Measurements from ENCODE around the gene AAK1.
A peak's percentile ranks its signal among the peaks of the same experiment; 100 is the strongest.
"Not testable (repeated sequence)": the region's sequence is repeated elsewhere in the genome, so short reads cannot be mapped to it uniquely, and the experiment has no call there.

Gene AAK1

DNA sequence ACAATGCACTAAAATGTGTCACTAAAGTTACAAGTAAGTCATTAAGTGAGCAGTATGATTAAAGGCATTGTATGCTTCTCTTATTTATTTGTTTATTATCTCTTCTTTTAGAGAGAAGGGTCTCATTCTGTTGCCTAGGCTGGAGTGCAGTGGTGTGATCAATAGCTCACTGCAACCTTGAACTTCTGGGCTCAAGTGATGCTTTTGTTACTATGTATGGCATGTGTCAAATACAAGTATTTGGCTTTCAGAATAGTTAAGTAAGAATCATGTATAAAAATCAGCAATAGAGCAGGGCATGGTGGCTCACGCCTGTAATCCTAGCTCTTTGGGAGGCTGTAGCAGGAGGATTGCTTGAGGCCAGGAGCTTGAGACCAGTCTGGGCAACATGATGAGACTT is 15.8 kb upstream of the AAK1 start:
- no peak for DNase-seq

GRCh38 chr2:69652206-69652605 is 8.7 kb upstream of the AAK1 start:
- no peak for DNase-seq

GRCh38 chr2:69647196-69647595 is 3.7 kb upstream of the AAK1 start:
- not testable (repeated sequence) for DNase-seq

DNA sequence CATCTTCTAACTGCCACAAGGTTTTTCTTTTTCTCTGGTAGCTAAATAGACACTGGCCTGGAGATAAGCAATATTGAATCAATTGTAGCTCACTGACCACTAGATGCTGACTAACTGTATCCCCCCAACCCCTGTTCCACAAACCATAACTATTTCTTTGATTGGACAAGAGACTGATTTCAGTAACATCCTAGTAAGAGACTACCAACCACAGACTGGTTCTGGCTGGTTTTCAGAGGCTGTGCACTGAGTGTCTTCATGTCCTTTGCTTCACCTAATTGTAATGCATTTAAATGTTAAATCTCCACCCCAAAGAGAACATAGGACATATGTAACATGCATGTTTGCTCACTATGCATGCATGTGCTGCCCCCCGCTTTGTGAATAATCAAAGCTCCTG is 3.2 kb upstream of the AAK1 start:
- DNase-seq = no peak

GRCh38 chr2:69645921-69646320 is 2.4 kb upstream of the AAK1 start:
- DNase-seq = no peak

- DNase-seq = no peak
Measured at GRCh38 chr2:69645031-69645431, 1.5 kb upstream of the AAK1 start.

- peak in 1 of 2 experiments; percentile 61 for DNase-seq
Measured at GRCh38 chr2:69644506-69644979, 1.0 kb upstream of the AAK1 start.

DNA sequence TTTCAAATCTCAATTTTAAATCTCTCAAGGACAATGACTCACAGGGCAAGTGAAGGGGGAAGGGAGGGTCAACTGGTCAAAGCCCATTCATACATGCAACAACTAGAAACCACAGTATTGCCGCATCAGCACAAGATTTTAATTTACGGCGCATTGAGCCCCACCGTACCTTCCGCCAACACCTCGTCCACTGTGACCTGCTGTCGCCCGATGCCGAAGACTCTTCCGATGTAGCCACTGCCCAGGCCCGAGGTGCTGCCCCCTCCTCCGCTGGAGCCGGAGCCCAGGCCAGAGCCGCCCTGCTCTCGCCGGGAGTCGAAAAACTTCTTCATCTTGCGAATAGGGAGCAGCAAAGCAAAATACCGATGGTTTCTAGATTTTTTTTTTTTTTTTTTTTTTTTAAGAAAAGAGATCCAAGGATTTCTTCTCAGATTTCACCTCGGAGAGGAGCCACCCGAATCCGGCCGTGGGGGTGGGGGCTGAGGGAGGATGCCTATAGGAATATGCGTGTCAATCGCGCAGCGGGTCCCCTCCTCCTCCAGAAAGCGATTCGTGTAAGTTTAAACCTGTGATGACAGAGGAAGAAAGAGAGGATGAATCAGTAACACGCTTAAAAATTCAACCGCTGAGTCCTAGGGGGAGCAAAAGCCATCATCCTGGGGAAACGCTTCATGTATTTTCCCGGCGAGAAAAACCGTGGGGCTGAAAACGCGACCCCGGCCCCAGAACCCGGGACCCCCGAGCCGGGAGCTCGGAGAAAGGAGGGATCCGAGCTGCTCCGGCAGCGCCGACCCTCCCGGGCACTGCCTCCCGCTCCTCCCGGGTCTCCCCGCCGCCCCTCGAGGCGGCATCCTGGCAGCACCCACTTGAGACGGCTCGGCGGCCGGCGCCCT is 584 bp downstream of the AAK1 start:
- peak; percentile 7 to 70 for DNase-seq

DNA sequence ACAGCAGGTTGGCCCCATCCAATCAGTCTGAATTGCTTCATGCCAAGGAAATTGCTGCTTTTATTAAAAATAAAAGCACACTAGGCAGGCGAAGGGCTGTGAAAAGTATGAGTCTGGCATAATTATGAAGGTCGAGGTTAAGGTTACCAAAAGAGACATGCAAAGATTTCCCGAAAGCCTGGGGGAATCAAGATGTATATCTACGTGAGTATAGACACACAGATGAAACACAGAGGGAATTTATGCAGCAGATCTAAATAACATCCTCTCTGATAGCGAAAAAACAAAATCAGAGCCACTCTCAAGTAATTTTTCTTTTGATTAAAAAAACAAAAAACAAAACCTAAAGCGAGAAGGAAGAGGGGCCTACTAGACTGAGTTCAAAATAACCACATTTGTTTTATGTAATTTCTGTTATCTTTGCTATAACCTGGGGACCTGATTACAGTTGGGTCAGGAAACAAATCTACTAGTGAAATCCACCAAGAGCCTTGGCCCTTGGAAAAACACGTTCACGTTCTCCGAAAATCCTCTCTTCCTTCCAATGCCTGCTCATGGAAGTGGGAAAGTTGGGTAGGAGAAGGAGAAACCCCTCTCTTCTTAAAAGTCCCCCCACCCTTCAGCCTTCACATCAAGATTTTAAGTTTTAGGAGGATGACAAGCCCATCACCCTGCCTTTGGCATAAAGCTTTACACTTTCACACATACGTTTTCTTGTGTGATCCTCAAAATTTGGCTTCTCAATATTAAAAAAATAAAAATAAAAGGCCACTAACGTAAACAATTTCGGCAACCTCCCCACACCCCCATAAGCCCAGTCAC is 1.4 kb downstream of the AAK1 start:
- no peak for DNase-seq

DNA sequence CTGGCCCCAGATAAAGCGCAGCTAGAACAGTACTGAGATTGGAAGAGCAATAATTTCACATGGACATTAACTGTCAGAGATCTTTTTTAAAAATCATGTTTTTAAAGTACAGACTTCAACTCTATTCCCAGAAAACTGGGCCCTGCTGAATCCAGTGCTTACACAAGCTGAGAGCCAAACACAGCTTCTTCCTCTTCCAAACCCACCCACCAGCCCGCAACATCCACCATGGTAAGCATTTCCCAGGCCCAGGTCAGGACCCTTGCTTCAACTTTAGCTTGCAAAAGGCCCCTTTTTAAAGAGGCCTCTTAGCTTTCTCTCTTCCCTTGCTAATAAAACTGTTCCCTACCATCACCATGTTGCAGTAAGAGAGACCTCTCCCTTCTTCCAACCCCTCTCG is 2.1 kb downstream of the AAK1 start:
- no peak for DNase-seq

DNA sequence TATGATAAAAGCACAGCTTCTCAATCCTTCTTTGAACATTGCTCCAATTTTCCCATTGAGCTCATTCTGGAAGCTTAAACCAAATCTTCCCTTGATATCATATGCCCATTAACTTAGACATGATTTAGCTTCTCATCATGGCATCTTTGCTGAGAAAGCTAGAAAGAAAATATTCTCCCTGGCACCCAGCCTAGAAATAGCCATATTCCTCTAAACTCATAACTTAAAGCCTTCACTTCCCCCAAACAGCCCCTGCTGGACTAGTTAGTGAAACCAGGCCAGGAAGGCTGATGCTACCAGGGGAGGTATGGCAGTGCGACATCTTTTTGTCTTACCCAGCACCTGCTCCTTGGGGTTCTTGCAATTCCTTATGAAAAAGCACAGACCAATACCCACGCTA is 4.3 kb downstream of the AAK1 start:
- no peak for DNase-seq

DNA sequence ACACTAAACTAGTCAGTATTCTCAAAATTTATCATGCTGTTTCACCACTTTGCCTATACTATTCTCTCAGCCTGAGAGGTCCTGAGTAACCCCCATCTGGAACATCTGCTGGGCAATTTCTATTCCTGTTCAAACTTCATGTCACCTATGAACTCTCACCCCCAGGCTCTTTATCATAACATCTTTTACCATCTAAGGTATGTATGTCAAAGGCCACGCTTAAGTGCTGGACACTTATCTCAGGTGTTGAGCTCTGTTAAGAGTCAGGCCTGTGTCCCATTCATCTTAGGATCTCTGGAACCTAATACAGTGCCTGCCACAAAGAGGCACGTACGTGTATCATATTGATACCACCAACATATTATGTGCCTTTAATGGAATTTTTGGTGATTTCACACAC is 4.9 kb downstream of the AAK1 start:
- DNase-seq = no peak

GRCh38 chr2:69637923-69638322 is 5.6 kb downstream of the AAK1 start:
- DNase-seq = no peak

DNA sequence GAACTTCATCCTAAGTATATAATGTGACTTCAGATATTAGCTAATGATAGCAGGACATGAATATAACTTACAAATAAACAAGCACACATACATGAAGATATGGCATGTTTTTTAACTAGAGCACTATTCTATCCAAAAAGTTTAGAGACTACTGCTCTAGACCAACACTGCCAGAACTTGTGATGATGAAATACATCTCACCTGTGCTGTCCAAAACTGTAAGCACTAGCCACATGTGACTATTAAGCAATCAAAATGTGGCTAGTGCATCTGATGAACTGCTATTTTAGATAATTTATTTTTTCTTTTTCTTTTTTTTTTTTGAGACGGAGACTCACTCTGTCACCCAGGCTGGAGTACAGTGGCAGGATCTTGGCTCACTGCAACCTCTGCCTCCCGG is 7.1 kb downstream of the AAK1 start:
- DNase-seq = no peak

DNA sequence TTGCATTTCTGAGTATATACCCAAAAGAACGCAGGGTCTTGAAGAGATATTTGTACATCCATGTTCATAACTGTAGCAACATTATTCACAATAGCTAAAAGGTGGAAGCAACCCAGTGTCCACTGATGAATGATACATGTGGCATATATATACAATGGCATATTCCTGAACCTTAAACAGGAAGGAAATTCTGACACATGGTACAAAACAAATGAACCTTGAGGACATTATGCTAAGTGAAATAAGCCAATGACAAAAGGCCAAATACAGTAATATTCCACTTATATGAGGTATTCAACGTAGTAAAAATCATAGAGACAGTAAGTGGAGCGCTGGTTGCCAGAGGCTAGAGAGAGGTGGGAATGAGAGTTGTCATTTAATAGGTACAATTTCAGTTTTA is 8.1 kb downstream of the AAK1 start:
- DNase-seq = no peak

GRCh38 chr2:69634196-69634821 is 9.2 kb downstream of the AAK1 start:
- DNase-seq = no peak

- DNase-seq = no peak
Measured at GRCh38 chr2:69631402-69631801, 12.1 kb downstream of the AAK1 start.

DNA sequence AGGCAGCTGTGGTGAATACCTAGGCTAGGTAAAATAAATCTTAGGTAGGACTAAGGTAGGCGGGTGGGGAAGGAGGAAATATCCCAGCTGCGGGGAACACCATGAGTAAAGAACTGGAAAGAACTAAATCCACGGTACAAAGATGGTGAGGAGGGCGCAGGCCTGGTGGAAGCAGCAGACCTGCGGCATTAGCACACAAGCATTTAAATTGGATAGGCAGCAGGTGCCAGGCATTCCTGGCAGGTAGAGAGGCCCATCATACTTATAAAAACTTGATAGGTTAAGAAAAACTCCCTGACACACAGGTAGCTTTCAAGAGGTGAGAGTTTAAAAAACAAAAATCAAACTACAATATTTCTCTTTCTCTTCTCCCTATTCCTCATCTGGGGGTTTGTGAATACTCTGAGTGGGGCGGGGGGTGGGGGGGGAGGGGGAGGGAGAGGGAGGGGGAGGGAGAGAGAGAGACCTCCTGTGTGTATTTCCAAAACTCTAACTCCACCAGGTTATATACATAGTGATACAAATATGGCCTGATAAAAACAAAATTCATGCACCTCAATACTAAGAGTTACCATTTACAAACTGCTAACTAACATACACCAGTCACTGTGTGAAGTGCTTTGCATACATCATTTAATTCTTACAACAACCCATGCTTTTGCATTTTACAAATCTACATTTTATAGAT is 13.5 kb downstream of the AAK1 start:
- no peak for DNase-seq

- no peak for DNase-seq
Measured at GRCh38 chr2:69628325-69629021, 15.1 kb downstream of the AAK1 start.

- no peak for DNase-seq
Measured at GRCh38 chr2:69625078-69625795, 18.3 kb downstream of the AAK1 start.

- DNase-seq = no peak
Measured at GRCh38 chr2:69624611-69625010, 18.9 kb downstream of the AAK1 start.

DNA sequence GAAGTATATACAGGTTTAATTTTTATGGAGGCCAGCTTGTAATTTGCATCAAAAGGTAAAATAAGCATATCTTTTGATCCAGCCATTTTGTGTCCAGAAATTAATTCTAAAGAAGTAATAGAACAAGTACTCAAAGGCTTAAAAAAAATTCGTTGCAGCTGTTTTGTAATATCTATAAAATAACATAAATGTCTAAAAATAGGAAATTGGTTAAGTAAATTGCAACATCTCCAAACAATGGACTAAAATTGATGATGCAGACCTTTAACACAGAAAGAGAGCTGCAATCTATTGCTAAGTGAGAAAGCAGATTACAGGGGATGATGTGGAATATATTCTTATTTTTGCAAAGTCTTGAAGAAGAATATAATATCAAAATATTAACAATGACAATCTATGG is 19.4 kb downstream of the AAK1 start:
- DNase-seq = no peak

Measured in NCI-H187 (cell line).